GM23248 (cell line): ENCODE measurements around the gene LAP3.

Source experiments
- EZH2 ChIP-seq: fragments of 200-600 bp; sonication (generic); IDR thresholded peaks from 2 replicates; pipeline ENCODE4 v1.6.1; 2018; ENCODE audit warnings: antibody characterized with exemption, mild to moderate bottlenecking; ENCODE audit not compliant: insufficient read depth, poor library complexity, severe bottlenecking
- EZH2phosphoT487 ChIP-seq: fragments of 200-600 bp; sonication (generic); IDR thresholded peaks from 2 replicates; pipeline ENCODE4 v1.6.1; 2018; ENCODE audit warnings: antibody characterized with exemption, moderate library complexity, mild to moderate bottlenecking, low read depth; ENCODE audit not compliant: insufficient read depth

DNA sequence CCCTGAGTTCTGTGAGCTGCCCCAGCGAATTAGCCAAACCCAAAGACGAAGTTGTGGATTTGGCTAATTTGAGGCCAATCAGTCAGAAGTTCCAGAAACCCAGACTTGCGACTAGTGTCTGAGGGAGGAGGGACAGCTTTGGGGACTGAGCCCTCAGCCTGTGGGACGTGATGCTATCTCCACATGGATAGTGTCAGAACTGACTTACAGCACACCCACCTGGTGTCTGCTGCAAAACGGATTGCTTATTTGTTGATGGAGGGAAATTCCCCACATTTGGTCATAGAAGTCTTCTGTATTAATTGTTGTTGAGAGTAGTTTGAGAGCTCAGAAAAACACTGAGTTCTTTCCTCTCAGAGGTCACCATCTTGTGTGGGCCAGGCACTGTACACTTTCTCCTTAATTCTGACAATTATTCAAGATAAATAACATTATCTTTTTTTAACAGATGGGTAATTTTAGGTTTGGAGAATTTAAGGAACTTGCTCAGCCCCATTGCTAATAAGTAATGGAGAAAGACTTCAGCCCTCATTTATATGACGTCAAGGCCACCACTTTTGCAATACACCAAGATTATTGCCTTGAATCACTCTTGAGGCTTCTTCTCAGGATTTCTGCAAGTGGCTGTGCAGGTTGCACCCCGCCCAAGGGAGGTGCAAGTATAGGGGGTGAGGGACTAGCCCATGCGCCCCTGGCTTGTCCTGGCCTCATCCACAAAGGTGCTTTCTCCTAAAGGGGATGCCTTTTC, 45.3 kb upstream of the LAP3 start:
- TF ChIP-seq EZH2phosphoT487 (no peak), EZH2 (no peak)
